Muscle of arm (tissue), 12 donors: ENCODE data around the gene RUNX2. TPM values are rescaled to one million over a fixed set of nuclear protein-coding genes. Genes with fewer than 3 reads are reported as not detected.

Source experiments
- DNase-seq: peaks from one replicate; pipeline ENCODE4 v3.0.0-alpha.2; 2013
- polyA plus RNA-seq, 12 donors: library from polyadenylated mRNA; unstranded; fragments of 120-200 nt; gene quantifications; one replicate each; pipeline ENCODE4 v1.2.1, GENCODE V29; 2013; ENCODE audit not compliant: insufficient read length in 12 of 12

Gene RUNX2
- polyA plus RNA-seq, 12 donors: 0.34 to 5.9 (median 1.3) TPM; not detected in 1

GRCh38 chr6:45483021-45483420 lies 154.9 kb downstream of the RUNX2 start:
- DNase-seq: peak; percentile 31

GRCh38 chr6:45483501-45483900 lies 155.4 kb downstream of the RUNX2 start:
- no peak for DNase-seq

GRCh38 chr6:45486736-45487135 lies 158.6 kb downstream of the RUNX2 start:
- DNase-seq: no peak

- no peak for DNase-seq
Measured at GRCh38 chr6:45487645-45488044, 159.5 kb downstream of the RUNX2 start.

GRCh38 chr6:45488269-45488668 lies 160.1 kb downstream of the RUNX2 start:
- no peak for DNase-seq

GRCh38 chr6:45488889-45489288 lies 160.8 kb downstream of the RUNX2 start:
- no peak for DNase-seq

GRCh38 chr6:45491048-45491735 lies 163.1 kb downstream of the RUNX2 start:
- DNase-seq: no peak

- no peak for DNase-seq
Measured at GRCh38 chr6:45491874-45492273, 163.7 kb downstream of the RUNX2 start.

GRCh38 chr6:45493761-45494160 lies 165.6 kb downstream of the RUNX2 start:
- no peak for DNase-seq

- no peak for DNase-seq
Measured at GRCh38 chr6:45494416-45495135, 166.4 kb downstream of the RUNX2 start.

- DNase-seq: no peak
Measured at GRCh38 chr6:45495429-45496084, 167.4 kb downstream of the RUNX2 start.

- no peak for DNase-seq
Measured at GRCh38 chr6:45496085-45496433, 167.9 kb downstream of the RUNX2 start.

- DNase-seq: peak; percentile 46
Measured at GRCh38 chr6:45498591-45498990, 170.5 kb downstream of the RUNX2 start.

- DNase-seq: no peak
Measured at GRCh38 chr6:45500924-45501816, 173.0 kb downstream of the RUNX2 start.

- DNase-seq: no peak
Measured at GRCh38 chr6:45502456-45502855, 174.3 kb downstream of the RUNX2 start.

GRCh38 chr6:45504947-45505346 lies 176.8 kb downstream of the RUNX2 start:
- DNase-seq: no peak

- DNase-seq: no peak
Measured at GRCh38 chr6:45505470-45505869, 177.3 kb downstream of the RUNX2 start.

- DNase-seq: no peak
Measured at GRCh38 chr6:45507186-45507585, 179.1 kb downstream of the RUNX2 start.

- DNase-seq: no peak
Measured at GRCh38 chr6:45509426-45509825, 181.3 kb downstream of the RUNX2 start.

GRCh38 chr6:45512717-45513116 lies 184.6 kb downstream of the RUNX2 start:
- no peak for DNase-seq

GRCh38 chr6:45513213-45513618 lies 185.1 kb downstream of the RUNX2 start:
- DNase-seq: no peak

- DNase-seq: no peak
Measured at GRCh38 chr6:45513843-45514242, 185.7 kb downstream of the RUNX2 start.
